ENCODE data around the gene ELAC1.
A peak's percentile ranks its signal among the peaks of the same experiment; 100 is the strongest.
"Not testable (repeated sequence)": the region's sequence is repeated elsewhere in the genome, so short reads cannot be mapped to it uniquely, and the experiment has no call there.

Gene ELAC1

GRCh38 chr18:50973367-50974126 lies 5.7 kb downstream of the ELAC1 start:
- DNase-seq = peak; percentile 56

- DNase-seq = no peak
Observed at GRCh38 chr18:50977037-50977760, 9.4 kb downstream of the ELAC1 start.

- no peak for DNase-seq
Observed at GRCh38 chr18:50981381-50981780, 13.5 kb downstream of the ELAC1 start.

DNA sequence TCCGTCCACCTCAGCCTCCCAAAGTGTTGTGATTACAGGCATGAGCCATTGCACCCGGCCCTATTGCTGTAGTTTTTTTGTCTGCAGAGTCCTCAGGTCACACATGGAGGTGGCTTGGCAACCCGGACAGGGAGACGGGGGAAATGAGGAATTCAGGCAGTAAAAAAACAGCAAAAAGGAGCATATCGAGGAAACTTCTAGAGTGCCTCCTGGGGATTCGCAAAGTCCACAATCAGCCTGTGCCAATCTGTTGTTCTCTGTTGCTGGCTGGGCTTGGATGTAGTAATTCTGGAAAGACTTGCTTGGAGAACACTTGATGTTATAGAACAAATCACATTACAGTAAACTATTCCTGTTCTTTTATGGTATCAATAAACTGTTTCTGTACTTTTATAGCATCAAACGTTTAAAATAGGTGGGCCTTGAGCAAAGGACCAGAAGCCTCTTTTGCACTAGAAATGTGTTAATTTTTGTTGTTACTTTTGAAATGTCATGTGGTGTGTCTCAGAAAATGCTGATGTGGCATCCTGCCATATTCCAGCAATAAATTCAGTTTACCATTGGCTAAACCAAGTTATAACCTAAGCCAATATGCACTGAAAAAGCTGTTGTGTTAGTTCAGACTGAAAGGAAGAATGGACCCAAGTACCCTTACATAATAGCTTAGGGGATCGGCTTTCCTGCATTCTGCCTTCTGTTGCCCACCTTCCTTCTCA lies 14.4 kb downstream of the ELAC1 start:
- DNase-seq = no peak

DNA sequence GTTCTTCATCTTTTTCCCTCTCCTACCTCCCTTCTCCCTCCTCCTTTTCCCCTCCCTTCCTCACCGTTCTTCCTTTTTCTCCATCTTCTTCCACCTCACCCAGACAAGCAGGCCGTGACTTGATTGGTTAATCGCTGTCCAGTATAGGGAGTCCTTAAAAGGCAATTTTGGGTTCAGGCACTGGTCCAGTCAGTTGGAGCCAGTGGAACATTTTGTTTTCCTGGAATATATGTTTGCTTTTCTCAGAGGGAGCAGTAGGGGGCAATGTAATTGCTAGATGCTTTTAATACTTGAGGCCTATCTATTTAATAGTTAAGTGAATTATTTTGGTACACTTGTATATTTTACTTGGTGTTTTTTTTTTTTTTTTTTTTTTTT lies 15.0 kb downstream of the ELAC1 start:
- DNase-seq = no peak

- DNase-seq = no peak
Observed at GRCh38 chr18:50986360-50987087, 18.7 kb downstream of the ELAC1 start.

DNA sequence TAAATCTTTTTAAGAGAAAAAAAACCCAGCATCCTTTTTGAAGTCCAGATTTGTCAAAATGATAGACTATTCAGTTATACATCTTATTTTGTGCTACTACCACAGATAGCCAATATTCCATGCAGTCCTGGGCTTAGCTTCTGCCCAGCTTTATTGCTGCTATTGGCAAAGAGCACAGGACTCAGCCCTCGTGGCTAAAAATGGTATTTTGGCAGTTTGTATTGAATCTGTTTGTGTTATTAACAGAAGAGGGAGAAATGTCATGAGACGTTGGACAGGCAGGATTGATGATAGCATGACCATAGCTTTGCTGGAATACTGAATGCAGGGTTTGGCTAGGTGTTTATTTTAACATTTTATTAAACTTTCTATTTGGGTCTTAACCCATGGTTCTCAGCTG lies 19.4 kb downstream of the ELAC1 start:
- DNase-seq = no peak

- no peak for DNase-seq
Observed at GRCh38 chr18:50989711-50990110, 21.9 kb downstream of the ELAC1 start.

- DNase-seq = no peak
Observed at GRCh38 chr18:50992351-50992762, 24.5 kb downstream of the ELAC1 start.

- no peak for DNase-seq
Observed at GRCh38 chr18:50994031-50994430, 26.2 kb downstream of the ELAC1 start.

DNA sequence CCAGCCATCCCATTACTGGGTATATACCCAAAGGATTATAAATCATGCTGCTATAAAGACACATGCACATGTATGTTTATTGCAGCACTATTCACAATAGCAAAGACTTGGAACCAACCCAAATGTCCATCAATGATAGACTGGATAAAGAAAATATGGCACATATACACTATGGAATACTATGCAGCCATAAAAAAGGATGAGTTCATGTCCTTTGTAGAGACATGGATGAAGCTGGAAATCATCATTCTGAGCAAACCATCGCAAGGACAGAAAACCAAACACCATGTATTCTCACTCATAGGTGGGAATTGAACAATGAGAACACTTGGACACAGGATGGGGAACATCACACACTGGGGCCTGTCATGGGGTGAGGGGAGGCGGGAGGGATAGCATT lies 35.3 kb downstream of the ELAC1 start:
- not testable (repeated sequence) for DNase-seq

DNA sequence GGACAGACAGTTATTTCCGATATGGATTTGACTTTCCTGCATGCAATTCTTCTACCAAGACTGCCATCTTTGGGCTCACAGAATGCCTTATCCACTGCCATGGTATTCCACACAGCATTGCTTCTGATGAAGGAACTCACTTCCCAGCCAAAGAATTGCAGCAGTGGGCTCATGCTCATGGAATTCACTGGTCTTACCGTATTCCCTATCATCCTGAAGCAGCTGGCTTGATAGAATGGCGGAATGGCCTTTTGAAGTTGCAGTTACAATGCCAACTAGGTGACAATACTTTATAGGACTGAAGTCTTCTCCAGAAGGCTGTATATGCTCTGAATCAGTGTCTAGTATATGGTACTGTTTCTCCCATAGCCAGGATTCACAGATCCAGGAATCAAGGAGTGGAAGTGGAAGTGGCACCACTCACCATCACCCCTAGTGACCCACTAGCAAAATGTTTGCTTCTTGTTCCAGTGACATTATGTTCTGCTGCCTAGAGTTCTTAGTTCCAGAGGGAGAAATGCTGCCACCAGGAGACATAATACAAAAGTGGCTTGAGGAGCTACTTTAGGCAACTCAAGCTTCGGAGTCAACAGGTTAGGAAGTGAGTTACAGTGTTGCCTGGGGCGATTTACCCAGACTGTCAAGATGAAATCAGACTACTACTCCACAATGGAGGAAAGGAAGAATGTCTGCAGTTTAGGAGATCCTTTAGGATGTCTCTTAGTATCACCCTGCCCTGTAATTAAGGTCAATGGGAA lies 38.4 kb downstream of the ELAC1 start:
- DNase-seq = no peak

DNA sequence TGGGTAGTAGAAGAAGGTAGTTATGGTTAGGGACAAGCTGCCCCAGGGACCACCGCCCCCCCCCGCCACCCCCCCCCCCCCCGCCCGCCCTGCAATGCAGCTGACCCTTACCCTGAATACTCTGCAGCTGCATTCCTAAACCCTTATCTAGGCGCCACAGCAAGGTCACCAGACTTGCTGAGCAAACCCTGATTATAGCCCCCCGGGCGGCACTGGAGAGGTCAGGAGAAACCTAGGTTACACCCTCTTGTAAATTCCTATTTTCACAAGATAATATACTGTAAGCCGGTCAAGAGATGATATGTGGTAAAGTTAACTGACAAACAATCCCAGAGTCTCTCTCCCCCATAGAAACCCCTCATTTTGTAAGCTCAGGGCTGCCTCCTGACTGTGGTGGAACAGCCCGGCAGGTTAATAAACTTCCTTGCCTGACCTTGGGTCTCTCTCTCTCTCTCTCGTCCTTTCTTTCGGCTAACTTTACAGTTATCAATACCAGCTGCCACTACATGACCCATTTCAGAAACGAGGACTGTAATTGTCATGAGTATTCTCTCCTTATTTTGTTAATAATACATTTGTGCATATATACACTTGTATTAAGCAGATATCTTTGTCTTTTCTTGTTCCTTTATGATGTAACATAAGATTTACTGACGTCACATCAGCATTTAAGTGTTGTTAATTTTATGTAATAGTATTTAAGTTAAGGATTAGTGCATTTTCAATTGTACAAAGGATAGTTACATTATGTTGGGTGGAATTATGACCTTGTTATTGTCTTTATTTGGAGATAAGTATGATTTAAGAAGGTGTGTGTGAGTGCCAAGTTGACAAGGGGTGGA lies 39.3 kb downstream of the ELAC1 start:
- no peak for DNase-seq

- DNase-seq = no peak
Observed at GRCh38 chr18:51007790-51008139, 39.9 kb downstream of the ELAC1 start.

- DNase-seq = no peak
Observed at GRCh38 chr18:51009072-51009471, 41.2 kb downstream of the ELAC1 start.

DNA sequence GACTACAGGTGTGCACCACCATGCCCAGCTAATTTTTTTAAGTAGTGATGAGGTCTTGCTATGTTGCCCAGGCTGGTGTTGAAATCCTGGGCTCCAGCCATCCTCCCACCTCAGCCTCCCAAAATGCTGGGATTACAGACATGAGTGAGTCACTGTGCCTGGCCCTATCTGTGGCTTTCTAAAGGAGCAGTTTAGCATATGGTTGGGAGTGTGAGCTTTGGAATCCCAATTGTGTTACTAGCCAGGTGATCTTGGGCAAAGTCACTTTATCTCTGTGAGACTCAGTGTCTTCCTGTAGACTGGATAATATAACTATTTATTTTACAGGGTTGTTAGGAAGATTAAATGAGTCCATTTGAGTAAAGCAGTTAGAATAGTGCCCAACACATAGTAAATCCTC lies 42.4 kb downstream of the ELAC1 start:
- DNase-seq = no peak

DNA sequence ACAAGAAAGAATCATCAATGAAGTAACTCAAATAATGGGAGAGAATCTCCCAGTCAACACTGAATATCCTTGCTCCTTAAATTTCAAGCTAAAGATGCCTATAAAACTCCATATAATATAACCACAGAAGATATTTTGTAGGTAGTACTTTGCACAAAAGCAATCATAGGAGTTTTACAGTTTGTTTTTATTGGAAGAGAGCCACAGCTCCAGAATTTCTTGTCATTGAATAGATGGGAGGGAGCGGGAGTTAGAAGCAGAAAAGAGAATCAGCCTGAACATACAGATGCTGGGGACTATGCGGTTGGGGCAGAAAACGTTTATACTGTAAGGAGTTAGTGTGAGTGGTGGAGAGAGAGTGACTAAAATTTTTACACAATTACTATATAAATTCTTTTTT lies 43.9 kb downstream of the ELAC1 start:
- DNase-seq = no peak

DNA sequence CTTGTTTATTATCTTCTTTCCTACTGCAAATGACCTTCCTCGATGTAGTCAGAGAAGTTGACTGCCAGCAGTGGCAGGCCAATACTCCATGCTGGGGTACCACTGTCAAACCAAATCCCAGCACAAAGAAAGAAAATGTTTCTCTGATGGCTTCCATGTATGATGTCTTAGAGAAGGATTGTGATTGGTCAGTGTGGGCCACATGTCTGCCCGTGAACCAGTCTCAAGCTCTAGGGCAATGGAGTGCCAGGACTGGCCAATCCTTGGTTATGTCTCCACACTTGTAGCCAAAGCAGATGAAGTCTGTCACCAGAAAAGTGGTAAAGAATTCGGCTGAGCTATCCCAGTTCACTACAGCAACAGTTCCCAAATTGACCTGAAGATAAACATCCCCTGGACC lies 44.6 kb downstream of the ELAC1 start:
- DNase-seq = no peak

GRCh38 chr18:51013259-51013658 lies 45.4 kb downstream of the ELAC1 start:
- DNase-seq = no peak

- no peak for DNase-seq
Observed at GRCh38 chr18:51017140-51017879, 49.5 kb downstream of the ELAC1 start.

DNA sequence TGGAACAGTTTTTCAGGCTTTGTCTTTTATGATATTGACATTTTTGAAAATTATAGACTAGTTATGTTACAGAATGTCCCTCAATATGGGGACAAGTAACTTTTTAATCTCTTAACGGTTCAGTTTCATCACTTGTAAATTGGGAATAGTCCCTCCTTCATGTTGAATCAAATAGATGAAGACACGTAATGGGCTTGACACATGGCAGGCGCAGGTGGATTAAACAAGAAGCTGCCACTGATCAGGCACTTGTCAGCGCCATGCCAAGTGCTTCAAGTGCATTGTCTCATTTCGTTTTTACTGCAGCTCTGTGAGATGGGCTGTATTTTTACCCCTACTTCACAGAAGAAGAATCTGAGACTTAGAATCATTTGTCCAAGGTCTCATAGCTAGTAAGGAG lies 52.7 kb downstream of the ELAC1 start:
- DNase-seq = no peak

Measured in activated CD4-positive, alpha-beta T cell treated with anti-CD3 and anti-CD28 coated beads, Interleukin-2, amount 50 U/mL, for 16 hours (primary cell).